HG02763 (cell line): ENCODE data around the gene LINC01488.

Experiments
- ATAC-seq: cut with Tn5 transposase; IDR thresholded peaks from one replicate; pipeline ENCODE4 v1.9.1; 2021; ENCODE audit warnings: mild to moderate bottlenecking, moderate library complexity; ENCODE audit not compliant: unreplicated experiment

LINC01488 gene

DNA sequence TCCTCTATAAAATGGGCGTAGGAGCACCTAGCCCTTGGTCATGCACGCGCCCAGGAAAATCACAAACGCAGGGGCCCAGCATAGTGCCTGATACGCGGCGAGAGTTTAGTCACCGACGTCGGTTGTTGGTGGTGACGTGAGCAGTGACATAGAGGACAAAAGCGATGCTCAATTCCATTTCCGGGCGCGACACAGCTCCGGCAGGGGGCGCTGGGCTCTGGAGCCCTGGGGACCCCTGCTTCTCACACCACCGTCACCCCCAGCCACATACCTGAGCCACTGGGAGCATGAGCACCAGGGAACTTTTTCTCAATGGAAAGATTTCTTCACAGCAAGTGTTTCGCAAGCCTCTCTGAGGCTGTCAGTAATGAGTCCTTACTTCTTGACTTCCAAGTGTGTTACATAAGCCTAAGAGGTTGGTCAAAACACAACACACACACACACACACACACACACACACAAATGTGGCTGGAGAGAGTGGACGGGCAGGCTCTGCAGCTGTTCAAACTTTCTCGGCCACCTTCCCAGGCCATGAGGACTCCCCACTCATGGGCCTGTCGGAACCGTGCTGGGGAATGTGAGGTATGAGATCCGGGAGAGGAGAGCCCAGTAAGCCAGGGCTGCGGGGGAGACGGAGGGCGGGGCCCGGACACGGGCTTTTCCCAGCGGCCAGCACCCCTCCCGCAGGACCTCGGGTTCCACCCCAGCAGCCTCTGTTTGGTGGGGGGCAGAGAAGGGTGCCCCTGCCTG is 36.9 kb upstream of the LINC01488 start:
- ATAC-seq = no peak

DNA sequence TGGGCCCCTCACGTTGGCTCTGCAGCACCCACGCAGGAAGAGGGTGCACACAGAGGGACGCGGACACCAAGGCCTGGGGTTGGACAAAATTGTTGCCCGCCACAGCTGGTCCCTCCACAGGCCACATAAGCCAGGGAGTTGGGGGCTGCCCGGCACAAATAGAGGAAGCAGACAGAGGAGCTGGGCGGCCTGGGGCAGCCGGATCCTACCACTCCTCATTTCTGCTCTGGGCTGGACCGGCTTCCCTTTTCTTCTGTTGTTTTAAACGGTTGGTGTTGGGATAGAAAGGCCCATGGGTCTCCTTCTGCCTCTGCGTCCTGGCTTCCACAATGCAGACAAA is 36.4 kb upstream of the LINC01488 start:
- no peak for ATAC-seq

DNA sequence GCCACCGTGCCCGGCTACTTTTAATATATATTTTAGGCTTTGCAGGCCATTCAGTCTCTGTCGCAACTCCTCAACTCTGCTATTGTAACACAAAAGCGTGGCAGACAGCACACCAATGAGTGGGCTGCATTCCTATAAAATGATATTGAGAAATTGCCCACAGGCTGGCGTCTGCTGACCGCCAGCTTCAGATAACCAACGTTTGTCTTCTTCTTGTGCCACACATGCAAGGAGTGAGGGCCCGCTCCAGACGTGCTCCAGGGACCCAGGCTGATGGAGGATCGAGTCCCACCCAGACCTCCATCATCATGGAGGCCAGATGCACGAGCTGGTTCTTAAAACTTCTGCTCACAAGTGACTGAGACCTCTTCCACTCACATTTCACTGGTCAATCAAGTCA is 35.4 kb upstream of the LINC01488 start:
- no peak for ATAC-seq

GRCh38 chr11:69447786-69448185 is 33.7 kb upstream of the LINC01488 start:
- ATAC-seq = no peak

- ATAC-seq = no peak
These were observed 32.8 kb upstream of the LINC01488 start for GRCh38 chr11:69448471-69449284.

GRCh38 chr11:69449320-69450063 is 32.0 kb upstream of the LINC01488 start:
- no peak for ATAC-seq

GRCh38 chr11:69450064-69450856 is 31.2 kb upstream of the LINC01488 start:
- no peak for ATAC-seq

DNA sequence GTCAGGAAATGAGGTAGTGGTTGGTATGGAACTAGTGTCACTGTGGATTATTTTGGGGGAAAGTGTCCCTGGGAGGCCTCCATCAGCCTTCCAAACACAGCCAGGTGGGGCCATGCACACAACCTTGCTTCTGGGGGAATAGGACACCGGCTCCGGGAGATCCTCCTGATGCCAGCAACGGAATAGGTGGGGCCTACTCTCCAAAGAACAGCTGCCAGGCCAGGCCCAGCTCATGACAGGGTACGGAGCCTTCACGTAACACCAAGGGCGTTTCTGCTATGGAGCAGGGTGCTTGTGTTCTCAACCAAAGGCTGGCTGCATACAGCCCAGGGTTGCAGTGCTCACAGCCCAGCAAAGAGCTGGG is 30.6 kb upstream of the LINC01488 start:
- ATAC-seq = no peak

DNA sequence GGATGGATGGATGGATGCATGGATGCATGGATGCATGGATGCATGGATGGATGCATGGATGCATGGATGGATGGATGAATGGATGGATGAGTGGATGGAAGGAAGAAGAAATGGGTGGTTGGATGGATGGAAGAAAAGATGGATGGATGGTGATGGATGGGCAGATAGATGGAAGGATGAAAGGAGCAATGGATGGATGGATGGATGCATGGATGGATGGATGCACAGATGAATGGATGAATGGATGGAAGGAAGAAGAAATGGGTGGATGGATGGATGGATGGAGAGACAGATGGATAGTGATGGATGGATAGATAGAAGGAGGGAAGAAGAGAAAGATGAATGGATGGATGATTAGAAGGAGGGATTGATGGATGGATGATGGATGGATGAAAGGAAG is 30.2 kb upstream of the LINC01488 start:
- no peak for ATAC-seq

- ATAC-seq = no peak
These were observed 29.1 kb upstream of the LINC01488 start for GRCh38 chr11:69452206-69452987.

- ATAC-seq = no peak
These were observed 28.3 kb upstream of the LINC01488 start for GRCh38 chr11:69453151-69453550.

GRCh38 chr11:69454018-69454417 is 27.4 kb upstream of the LINC01488 start:
- no peak for ATAC-seq

- ATAC-seq = no peak
These were observed 25.5 kb upstream of the LINC01488 start for GRCh38 chr11:69455969-69456368.

- no peak for ATAC-seq
These were observed 24.8 kb upstream of the LINC01488 start for GRCh38 chr11:69456712-69457111.

- no peak for ATAC-seq
These were observed 21.5 kb upstream of the LINC01488 start for GRCh38 chr11:69459848-69460539.

GRCh38 chr11:69460540-69461257 is 20.8 kb upstream of the LINC01488 start:
- no peak for ATAC-seq

DNA sequence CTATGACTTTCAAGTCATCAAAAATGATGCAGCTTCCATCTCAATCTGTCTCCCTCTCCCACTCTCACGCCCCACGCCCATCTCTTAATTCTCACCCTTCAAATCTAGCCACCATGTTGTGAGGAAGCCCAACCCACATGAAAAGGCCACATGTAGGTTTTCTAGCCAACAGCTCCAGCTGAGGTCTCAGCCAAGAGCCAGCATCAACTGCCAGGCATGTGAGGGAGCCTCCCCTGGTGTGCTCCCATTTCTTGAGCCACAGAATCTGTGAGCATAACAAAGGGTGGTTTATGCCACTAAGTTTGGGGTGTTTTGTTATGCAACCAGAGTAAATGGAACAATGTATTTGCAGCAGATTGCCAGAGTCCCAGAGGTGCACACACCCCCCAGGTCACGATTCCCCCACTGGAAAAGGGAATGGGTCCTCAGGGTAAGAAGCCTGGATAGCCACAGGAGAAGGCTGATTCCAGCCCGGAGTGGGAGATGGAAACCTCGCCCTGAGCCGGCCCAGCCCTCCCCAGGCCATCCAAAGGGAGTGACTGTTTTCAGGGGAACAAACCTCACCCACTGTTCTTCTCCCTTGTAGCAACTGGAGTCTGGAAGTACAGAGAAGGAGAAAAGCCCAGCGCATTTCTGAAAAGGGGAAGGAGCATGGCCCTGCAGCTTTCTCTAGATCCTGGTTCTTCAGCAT is 20.0 kb upstream of the LINC01488 start:
- no peak for ATAC-seq
